GM12878 (cell line): ENCODE measurements around the gene ITPR2. TPM values are rescaled to one million over a fixed set of nuclear protein-coding genes. Genes with fewer than 3 reads are reported as not detected.

Experiments used
- ATAC-seq: fragments of 200-7000 bp; cut with Tn5 transposase; 3 replicates; pipeline ENCODE4 v1.9.1; 2020; ENCODE audit warnings: mild to moderate bottlenecking, moderate library complexity
- BruUV-seq: library from RNA; stranded (reverse); fragments of 400-500 nt; replicated peaks from 2 replicates; lab custom pipeline; 2021; lab: Mats Ljungman, UMichigan
- CTCF ChIA-PET: fragments of 300-600 bp; sonication (Branson Sonifier 250); formaldehyde crosslinking; extraction: SDS; loops from one replicate; lab custom pipeline; 2021; ENCODE audit warnings: inconsistent platforms; lab: Yijun Ruan, JAX
- POLR2A ChIA-PET: fragments of 350-600 bp; formaldehyde crosslinking; extraction: SDS; loops from one replicate; lab custom pipeline; 2021; ENCODE audit warnings: inconsistent platforms; lab: Charles Lee
- RAD21 ChIA-PET: fragments of 300-600 bp; sonication (Branson Sonifier 250); formaldehyde crosslinking; loops from one replicate; lab custom pipeline; 2023; ENCODE audit warnings: antibody characterized with exemption; ENCODE audit not compliant: unreplicated experiment; lab: Charles Lee
- SMC1A ChIA-PET: fragments of 300-600 bp; sonication (Branson Sonifier 250); formaldehyde crosslinking; loops from one replicate; lab custom pipeline; 2023; ENCODE audit not compliant: unreplicated experiment, uncharacterized antibody; lab: Charles Lee
- DNase-seq: peaks from one replicate; pipeline ENCODE4 v3.0.0-alpha.2; 2011; ENCODE audit warnings: low read depth, low spot score
- FAIRE-seq: peaks from 3 replicates; lab custom pipeline; 2011; peaks lifted over from hg19 to GRCh38; lab: Jason Lieb, UNC
- H2AFZ ChIP-seq: 2 replicates; pipeline ENCODE4 v1.6.0; 2011; ENCODE audit warnings: low read depth, low read length, control low read depth; ENCODE audit not compliant: control insufficient read depth
- H3K27ac ChIP-seq: 2 replicates; pipeline ENCODE4 v1.5.1; 2011; ENCODE audit warnings: control low read depth; ENCODE audit not compliant: control insufficient read depth, insufficient read depth
- H3K27me3 ChIP-seq, 2 experiments: replicated peaks in 1 of 2; 2 replicates each; pipeline versions ENCODE4 v1.6.0 to v1.6.1; 2011; ENCODE audit warnings: low read length in 1 of 2; ENCODE audit not compliant: control insufficient read depth in 2 of 2, insufficient read depth in 2 of 2
- H3K36me3 ChIP-seq, 2 experiments: 2 replicates each; pipeline ENCODE4 v1.5.1; 2011; ENCODE audit warnings: low read length in 1 of 2; ENCODE audit not compliant: control insufficient read depth in 2 of 2, insufficient read depth in 2 of 2
- H3K4me1 ChIP-seq: 2 replicates; pipeline ENCODE4 v1.6.1; 2011; ENCODE audit warnings: mild to moderate bottlenecking, low read length, moderate library complexity, mixed read lengths; ENCODE audit not compliant: control insufficient read depth, insufficient read depth
- H3K4me2 ChIP-seq: 2 replicates; pipeline ENCODE4 v1.6.0; 2011; ENCODE audit warnings: control low read depth; ENCODE audit not compliant: control insufficient read depth, insufficient read depth
- H3K4me3 ChIP-seq: fragments of 200-600 bp; sonication (generic); 2 replicates; pipeline ENCODE4 v1.5.1; 2016
- H3K79me2 ChIP-seq: 2 replicates; pipeline ENCODE4 v1.6.0; 2011; ENCODE audit warnings: low read length; ENCODE audit not compliant: control insufficient read depth, insufficient read depth
- H3K9ac ChIP-seq: 2 replicates; pipeline ENCODE4 v1.8.0; 2011; ENCODE audit warnings: low read length, control low read depth, mixed read lengths; ENCODE audit not compliant: control insufficient read depth, insufficient read depth
- H3K9me3 ChIP-seq: replicated peaks from 3 replicates; pipeline ENCODE4 v1.5.1; 2011; ENCODE audit warnings: mild to moderate bottlenecking, low read length; ENCODE audit not compliant: control insufficient read depth, insufficient read depth
- H4K20me1 ChIP-seq: 2 replicates; pipeline ENCODE4 v1.6.0; 2011; ENCODE audit not compliant: control insufficient read depth, insufficient read depth
- BACH1 ChIP-seq: fragments of 450-650 bp; IDR thresholded peaks from 2 replicates; pipeline ENCODE4 v1.6.1; 2017; ENCODE audit warnings: mild to moderate bottlenecking, borderline replicate concordance
- BMI1 ChIP-seq: fragments of 450-650 bp; IDR thresholded peaks from 2 replicates; pipeline ENCODE4 v1.6.1; 2016; ENCODE audit warnings: mild to moderate bottlenecking, moderate library complexity, borderline replicate concordance
- FOXM1 ChIP-seq: IDR thresholded peaks from 2 replicates; pipeline ENCODE4 v1.6.1; 2012; ENCODE audit warnings: low read depth, mild to moderate bottlenecking, inconsistent platforms, low read length, moderate library complexity
- PAX8 ChIP-seq: fragments of 450-650 bp; IDR thresholded peaks from 2 replicates; pipeline ENCODE4 v1.6.1; 2017; ENCODE audit warnings: mild to moderate bottlenecking, moderate library complexity
- RAD51 ChIP-seq: fragments of 450-650 bp; IDR thresholded peaks from 2 replicates; pipeline ENCODE4 v1.6.1; 2016; ENCODE audit warnings: moderate library complexity, mild to moderate bottlenecking, inconsistent platforms
- RUNX3 ChIP-seq: IDR thresholded peaks from 2 replicates; pipeline ENCODE4 v1.6.1; 2012; ENCODE audit warnings: low read length, inconsistent platforms
- SIN3A ChIP-seq: IDR thresholded peaks from 2 replicates; pipeline ENCODE4 v1.6.1; 2012; ENCODE audit warnings: low read depth, low read length, improper control_type of control experiment
- SMAD5 ChIP-seq: IDR thresholded peaks from 2 replicates; pipeline ENCODE4 v1.6.1; 2016; ENCODE audit warnings: antibody characterized with exemption, low read depth
- SMC3 ChIP-seq: IDR thresholded peaks from 2 replicates; pipeline ENCODE4 v1.6.1; 2011; ENCODE audit warnings: low read length, improper control_type of control experiment, borderline replicate concordance
- SREBF1 ChIP-seq: IDR thresholded peaks from 2 replicates; pipeline ENCODE4 v1.6.1; 2012; ENCODE audit warnings: mild to moderate bottlenecking, low read length
- TBL1XR1 ChIP-seq: IDR thresholded peaks from 2 replicates; pipeline ENCODE4 v1.6.1; 2012; ENCODE audit warnings: low read depth, low read length, improper control_type of control experiment
- TCF3 ChIP-seq: IDR thresholded peaks from 2 replicates; pipeline ENCODE4 v1.6.1; 2012; ENCODE audit warnings: low read depth, mild to moderate bottlenecking, low read length, borderline replicate concordance; ENCODE audit not compliant: insufficient read depth
- WGBS: methylation state at CpG from one replicate; pipeline ENCODE4 v1.1.6; 2016; ENCODE audit warnings: low lambda C conversion rate; ENCODE audit not compliant: insufficient replicate concordance, insufficient coverage; ENCODE audit errors: missing lambda C conversion rate; 5-methylcytosine and 5-hydroxymethylcytosine counted together
- in situ Hi-C: fragments of 300-500 bp; cut with MboI; formaldehyde crosslinking; loops from 9 replicates; pipeline ENCODE4 v1.14.3; 2018; ENCODE audit warnings: mixed read lengths
- intact Hi-C: fragments of 100-400 bp; cut with micrococcal nuclease; formaldehyde crosslinking; loops from one replicate; pipeline ENCODE4 v1.14.2; 2022; ENCODE audit not compliant: unreplicated experiment
- polyA plus RNA-seq, 11 experiments: library from polyadenylated mRNA; depleted of rRNA in 4 of 11; unstranded in 6 of 11; stranded (reverse) in 5 of 11; fragments of >200 nt; fragmentation: Nextera tagmentation in 4 of 11; fragmentation: Illumina TruSeq in 1 of 11; extraction: Ambion mirVana in 4 of 11; extraction: Trizol in 1 of 11; gene quantifications; 1 replicate in 1 of 11; 2 replicates in 10 of 11; pipeline versions ENCODE4 v1.2.1 to v1.2.3, GENCODE V29; 2011 to 2016; ENCODE audit warnings: inconsistent platforms in 2 of 11, missing spikeins in 2 of 11, low read depth in 1 of 11
- total RNA-seq, 4 experiments: library from RNA; depleted of rRNA in 3 of 4; stranded (reverse); fragments of >200 nt in 3 of 4; fragmentation: Illumina TruSeq in 1 of 4; extraction: Trizol in 1 of 4; gene quantifications; 2 replicates each; pipeline versions ENCODE4 v1.2.1 to v1.2.3, GENCODE V29; 2013 to 2021
- TF ChIP-seq, protein P1 (sequence below): fragments of 450-650 bp; IDR thresholded peaks from 2 replicates; pipeline ENCODE4 v1.6.1; 2014; ENCODE audit warnings: mild to moderate bottlenecking
- TF ChIP-seq, protein P2 (sequence below): fragments of 450-650 bp; IDR thresholded peaks from 2 replicates; pipeline ENCODE4 v1.6.1; 2016; ENCODE audit warnings: mild to moderate bottlenecking
- TF ChIP-seq, protein P3 (sequence below): fragments of 450-650 bp; IDR thresholded peaks from 2 replicates; pipeline ENCODE4 v1.6.1; 2017; ENCODE audit warnings: mild to moderate bottlenecking, low read depth, inconsistent platforms; ENCODE audit not compliant: poor library complexity, severe bottlenecking
- TF ChIP-seq, protein P4 (sequence below): IDR thresholded peaks from 2 replicates; pipeline ENCODE4 v1.6.1; 2012; ENCODE audit warnings: low read depth, low read length, improper control_type of control experiment
- TF ChIP-seq, protein P5 (sequence below): IDR thresholded peaks from 2 replicates; pipeline ENCODE4 v1.6.1; 2012; ENCODE audit warnings: low read depth, low read length, improper control_type of control experiment

Gene ITPR2
- total and polyA plus RNA-seq, 10 of the 15 experiments (the other 5 are each of a cell fraction or from before 2014, with no cell fraction given), result 7.5 to 76.2 (median 47.1) TPM

DNA sequence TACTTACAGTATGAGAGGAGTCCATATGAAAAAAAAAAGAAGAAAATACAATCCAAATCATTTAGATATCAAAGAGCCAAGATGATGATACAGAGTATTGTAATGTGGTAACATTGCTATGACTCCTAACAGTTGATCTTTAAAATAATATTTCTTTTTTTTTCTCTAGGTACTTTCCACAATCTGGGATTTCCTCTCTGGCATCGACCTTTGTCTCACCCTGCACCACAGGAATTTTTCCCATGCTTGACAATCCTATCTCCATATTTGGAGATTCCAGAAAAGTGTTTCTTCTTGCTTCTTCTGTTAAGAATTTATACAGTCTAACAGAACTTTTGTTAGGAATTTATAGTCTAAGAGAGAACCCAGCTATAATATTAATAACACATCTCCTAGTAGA, 184.4 kb downstream of the ITPR2 start:
- no peaks in the 10 kb centered on the region for H3K79me2 ChIP-seq
- H3K4me2 ChIP-seq, result no peak overlapping the region
- FAIRE-seq (no peak), ATAC-seq (no peak), DNase-seq (no peak)
- BruUV-seq, result no TSS peak
- no peak overlapping the region for H3K4me3 ChIP-seq
- no peak overlapping the region for H2AFZ ChIP-seq
- no peaks in the 10 kb centered on the region for H3K4me1 ChIP-seq
- TF ChIP-seq BMI1 (no peak), RAD51 (no peak), TCF3 (no peak), BACH1 (no peak), RUNX3 (no peak), SMAD5 (no peak), SIN3A (no peak), SMC3 (no peak), TBL1XR1 (no peak), PAX8 (no peak), FOXM1 (no peak), SREBF1 (no peak)
- TF ChIP-seq, protein P1, sequence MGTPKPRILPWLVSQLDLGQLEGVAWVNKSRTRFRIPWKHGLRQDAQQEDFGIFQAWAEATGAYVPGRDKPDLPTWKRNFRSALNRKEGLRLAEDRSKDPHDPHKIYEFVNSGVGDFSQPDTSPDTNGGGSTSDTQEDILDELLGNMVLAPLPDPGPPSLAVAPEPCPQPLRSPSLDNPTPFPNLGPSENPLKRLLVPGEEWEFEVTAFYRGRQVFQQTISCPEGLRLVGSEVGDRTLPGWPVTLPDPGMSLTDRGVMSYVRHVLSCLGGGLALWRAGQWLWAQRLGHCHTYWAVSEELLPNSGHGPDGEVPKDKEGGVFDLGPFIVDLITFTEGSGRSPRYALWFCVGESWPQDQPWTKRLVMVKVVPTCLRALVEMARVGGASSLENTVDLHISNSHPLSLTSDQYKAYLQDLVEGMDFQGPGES, result no peak
- TF ChIP-seq, protein P2, sequence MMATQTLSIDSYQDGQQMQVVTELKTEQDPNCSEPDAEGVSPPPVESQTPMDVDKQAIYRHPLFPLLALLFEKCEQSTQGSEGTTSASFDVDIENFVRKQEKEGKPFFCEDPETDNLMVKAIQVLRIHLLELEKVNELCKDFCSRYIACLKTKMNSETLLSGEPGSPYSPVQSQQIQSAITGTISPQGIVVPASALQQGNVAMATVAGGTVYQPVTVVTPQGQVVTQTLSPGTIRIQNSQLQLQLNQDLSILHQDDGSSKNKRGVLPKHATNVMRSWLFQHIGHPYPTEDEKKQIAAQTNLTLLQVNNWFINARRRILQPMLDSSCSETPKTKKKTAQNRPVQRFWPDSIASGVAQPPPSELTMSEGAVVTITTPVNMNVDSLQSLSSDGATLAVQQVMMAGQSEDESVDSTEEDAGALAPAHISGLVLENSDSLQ, result no peak
- TF ChIP-seq, protein P3, sequence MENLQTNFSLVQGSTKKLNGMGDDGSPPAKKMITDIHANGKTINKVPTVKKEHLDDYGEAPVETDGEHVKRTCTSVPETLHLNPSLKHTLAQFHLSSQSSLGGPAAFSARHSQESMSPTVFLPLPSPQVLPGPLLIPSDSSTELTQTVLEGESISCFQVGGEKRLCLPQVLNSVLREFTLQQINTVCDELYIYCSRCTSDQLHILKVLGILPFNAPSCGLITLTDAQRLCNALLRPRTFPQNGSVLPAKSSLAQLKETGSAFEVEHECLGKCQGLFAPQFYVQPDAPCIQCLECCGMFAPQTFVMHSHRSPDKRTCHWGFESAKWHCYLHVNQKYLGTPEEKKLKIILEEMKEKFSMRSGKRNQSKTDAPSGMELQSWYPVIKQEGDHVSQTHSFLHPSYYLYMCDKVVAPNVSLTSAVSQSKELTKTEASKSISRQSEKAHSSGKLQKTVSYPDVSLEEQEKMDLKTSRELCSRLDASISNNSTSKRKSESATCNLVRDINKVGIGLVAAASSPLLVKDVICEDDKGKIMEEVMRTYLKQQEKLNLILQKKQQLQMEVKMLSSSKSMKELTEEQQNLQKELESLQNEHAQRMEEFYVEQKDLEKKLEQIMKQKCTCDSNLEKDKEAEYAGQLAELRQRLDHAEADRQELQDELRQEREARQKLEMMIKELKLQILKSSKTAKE, result no peak
- TF ChIP-seq, protein P4, sequence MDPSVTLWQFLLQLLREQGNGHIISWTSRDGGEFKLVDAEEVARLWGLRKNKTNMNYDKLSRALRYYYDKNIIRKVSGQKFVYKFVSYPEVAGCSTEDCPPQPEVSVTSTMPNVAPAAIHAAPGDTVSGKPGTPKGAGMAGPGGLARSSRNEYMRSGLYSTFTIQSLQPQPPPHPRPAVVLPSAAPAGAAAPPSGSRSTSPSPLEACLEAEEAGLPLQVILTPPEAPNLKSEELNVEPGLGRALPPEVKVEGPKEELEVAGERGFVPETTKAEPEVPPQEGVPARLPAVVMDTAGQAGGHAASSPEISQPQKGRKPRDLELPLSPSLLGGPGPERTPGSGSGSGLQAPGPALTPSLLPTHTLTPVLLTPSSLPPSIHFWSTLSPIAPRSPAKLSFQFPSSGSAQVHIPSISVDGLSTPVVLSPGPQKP, result no peak
- TF ChIP-seq, protein P5, sequence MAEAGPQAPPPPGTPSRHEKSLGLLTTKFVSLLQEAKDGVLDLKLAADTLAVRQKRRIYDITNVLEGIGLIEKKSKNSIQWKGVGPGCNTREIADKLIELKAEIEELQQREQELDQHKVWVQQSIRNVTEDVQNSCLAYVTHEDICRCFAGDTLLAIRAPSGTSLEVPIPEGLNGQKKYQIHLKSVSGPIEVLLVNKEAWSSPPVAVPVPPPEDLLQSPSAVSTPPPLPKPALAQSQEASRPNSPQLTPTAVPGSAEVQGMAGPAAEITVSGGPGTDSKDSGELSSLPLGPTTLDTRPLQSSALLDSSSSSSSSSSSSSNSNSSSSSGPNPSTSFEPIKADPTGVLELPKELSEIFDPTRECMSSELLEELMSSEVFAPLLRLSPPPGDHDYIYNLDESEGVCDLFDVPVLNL, result no peak
- ChIA-PET SMC1A (interaction anchor here (0.6 kb wide), 1 partner anchor 301 kb away, joined by 3 read pairs; no protein-coding TSS in a partner anchor), POLR2A (interaction anchor here (0.7 kb wide), 1 partner anchor 201 kb away, joined by 3 read pairs; no protein-coding TSS in a partner anchor), RAD21 (interaction anchor here (1.5 kb wide), 1 partner anchor 237 kb away, joined by 4 read pairs; no protein-coding TSS in a partner anchor), CTCF (no interaction called here)
- 0% methylated on average over 1 of the region's 1 CpG for WGBS
- no peak overlapping the region for H3K27ac ChIP-seq
- no peaks in the 10 kb centered on the region for H4K20me1 ChIP-seq
- peaks cover 2% of the 10 kb centered on the region; the same call in 1 of the 3 replicates for H3K9me3 ChIP-seq
- in situ Hi-C loops, result loop anchor here (25.0 kb wide), 1 partner anchor 536 kb away; no protein-coding TSS in a partner anchor
- intact Hi-C loops, result no loop called here
- peaks cover 3 to 27% of the 10 kb centered on the region in 2 experiments for H3K36me3 ChIP-seq
- H3K9ac ChIP-seq, result no peak overlapping the region
- no peaks in the 10 kb centered on the region for H3K27me3 ChIP-seq
